HG03175 (cell line): Measurements from ENCODE around the gene AP3M1.

Experiments used
- ATAC-seq: cut with Tn5 transposase; IDR thresholded peaks from one replicate; pipeline ENCODE4 v1.9.1; 2021; ENCODE audit warnings: mild to moderate bottlenecking, moderate library complexity; ENCODE audit not compliant: unreplicated experiment

The AP3M1 gene

GRCh38 chr10:74117738-74118137 lies 32.9 kb downstream of the AP3M1 start:
- no peak for ATAC-seq

- ATAC-seq: no peak
Measured at GRCh38 chr10:74114041-74114448, 36.6 kb downstream of the AP3M1 start.

GRCh38 chr10:74113546-74113945 lies 37.1 kb downstream of the AP3M1 start:
- ATAC-seq: no peak

- ATAC-seq: no peak
Measured at GRCh38 chr10:74111799-74112198, 38.8 kb downstream of the AP3M1 start.

GRCh38 chr10:74110120-74110519 lies 40.5 kb downstream of the AP3M1 start:
- no peak for ATAC-seq

DNA sequence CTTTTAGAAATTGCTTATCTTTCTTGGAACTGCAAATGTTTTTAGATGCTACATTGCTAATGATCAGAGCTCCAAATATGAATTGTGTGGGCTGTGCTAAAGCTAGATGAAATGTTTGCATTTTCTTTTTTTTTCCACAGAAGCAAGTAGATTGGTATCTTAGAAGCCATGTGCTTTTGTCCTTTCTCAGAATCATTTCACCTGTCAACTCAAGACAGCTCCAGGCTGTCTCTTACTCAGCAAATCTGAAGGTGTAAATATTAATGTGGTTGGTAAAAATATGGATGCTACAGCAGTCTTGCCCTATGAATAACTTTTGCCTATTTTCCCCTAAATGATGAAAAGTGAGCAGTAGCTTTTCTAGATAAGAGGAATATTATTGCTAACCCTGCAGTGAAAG lies 41.2 kb downstream of the AP3M1 start:
- ATAC-seq: no peak

GRCh38 chr10:74107391-74107790 lies 43.2 kb downstream of the AP3M1 start:
- no peak for ATAC-seq

DNA sequence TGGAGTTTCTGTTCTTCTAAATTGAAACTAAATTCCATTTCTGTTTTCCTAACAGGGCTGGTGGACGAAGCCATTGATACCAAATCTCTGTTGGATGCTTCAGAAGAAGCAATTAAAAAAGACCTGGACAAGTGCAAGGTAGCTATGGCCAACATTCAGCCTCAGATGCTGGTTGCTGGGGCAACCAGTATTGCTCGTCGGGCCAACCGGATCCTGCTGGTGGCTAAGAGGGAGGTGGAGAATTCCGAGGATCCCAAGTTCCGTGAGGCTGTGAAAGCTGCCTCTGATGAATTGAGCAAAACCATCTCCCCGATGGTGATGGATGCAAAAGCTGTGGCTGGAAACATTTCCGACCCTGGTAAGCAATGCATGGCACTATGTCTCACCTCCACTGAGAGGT lies 45.6 kb downstream of the AP3M1 start:
- ATAC-seq: no peak

DNA sequence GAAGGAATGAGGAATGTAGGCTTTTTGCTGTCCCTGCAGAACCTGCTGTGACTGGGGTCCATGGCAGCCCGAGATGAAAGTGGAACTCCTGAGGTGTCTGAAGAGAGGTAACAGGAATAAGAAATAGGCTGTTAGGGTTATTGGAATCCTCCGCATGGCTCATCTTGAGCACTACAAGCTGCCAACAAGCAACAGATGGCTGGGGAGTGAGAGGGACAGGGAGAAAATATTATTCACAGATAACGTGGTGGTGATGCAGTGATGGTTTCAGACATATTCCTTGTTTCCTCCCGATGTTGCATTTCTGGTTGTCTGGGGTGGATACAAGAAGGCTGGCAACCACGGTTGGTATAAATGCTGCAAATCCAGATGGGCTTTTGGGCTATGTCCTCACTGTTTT lies 46.1 kb downstream of the AP3M1 start:
- no peak for ATAC-seq

DNA sequence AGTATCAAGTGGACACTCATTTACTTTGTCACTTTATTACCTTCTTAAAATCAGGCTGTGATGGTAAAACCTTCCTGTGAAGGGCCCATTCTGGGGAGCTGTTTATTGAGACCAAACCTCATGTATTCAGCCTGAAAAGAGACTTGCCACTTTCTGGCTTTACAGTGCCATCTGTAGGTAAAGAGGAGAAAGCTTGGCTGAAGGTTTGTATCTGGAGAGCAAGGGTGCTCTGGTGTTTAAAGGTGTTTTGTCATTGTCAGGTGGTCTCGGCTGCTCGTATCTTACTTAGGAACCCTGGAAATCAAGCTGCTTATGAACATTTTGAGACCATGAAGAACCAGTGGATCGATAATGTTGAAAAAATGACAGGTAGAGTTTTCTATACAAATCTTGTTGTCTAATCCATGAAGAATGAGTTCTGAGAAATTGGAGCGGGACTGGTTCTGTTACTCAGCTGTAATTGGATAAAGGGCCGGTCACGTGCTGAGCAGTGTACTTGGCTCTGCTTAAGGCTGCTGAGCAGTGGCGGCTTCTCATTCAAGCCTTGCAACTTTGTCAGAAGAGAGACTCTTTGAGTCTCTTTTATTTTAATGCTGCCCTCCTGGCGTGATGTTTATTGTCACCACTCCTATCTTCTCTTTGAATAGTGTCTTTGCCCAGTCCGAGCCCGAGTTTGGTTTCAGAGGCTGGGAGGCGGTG lies 46.9 kb downstream of the AP3M1 start:
- ATAC-seq: no peak

- ATAC-seq: no peak
Measured at GRCh38 chr10:74099836-74100235, 50.8 kb downstream of the AP3M1 start.

GRCh38 chr10:74099420-74099819 lies 51.2 kb downstream of the AP3M1 start:
- ATAC-seq: no peak

DNA sequence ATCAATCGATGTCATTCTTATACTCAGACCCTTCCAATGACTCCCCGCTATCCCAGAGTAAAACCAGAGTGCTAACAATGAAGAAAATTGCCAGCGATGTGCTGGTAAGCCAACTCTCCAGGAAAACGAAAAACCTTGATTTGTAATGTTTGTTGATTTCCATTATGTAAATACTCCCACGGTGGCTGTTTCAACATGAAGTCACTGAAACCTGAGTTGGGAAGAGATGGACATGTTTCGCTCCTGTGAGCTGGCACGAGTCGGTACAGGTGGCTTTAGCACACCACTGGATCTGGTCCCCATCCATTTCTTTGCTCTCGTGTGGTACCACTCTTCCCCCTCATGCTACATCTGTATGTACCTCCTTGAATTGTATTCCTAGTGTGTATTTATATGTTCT lies 52.9 kb downstream of the AP3M1 start:
- ATAC-seq: no peak

DNA sequence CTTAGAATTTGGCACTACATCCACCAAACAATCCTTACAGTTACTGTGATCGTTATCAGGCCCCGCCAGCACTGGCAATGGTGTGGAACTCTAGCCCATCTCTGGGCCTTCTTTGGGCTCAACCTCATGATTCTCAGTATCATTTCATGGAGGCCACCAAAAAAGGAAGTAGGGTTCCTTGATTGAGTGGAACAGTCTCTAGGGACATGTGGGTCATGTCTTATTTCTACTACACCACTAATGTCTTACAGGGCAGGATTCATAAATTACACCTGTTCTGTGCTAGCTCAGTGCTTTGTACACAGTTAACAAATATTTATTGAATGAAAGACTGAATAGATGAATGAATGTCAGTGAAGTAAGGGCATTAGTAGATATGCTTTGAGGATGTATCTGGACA lies 53.9 kb downstream of the AP3M1 start:
- peak; percentile 98 for ATAC-seq

DNA sequence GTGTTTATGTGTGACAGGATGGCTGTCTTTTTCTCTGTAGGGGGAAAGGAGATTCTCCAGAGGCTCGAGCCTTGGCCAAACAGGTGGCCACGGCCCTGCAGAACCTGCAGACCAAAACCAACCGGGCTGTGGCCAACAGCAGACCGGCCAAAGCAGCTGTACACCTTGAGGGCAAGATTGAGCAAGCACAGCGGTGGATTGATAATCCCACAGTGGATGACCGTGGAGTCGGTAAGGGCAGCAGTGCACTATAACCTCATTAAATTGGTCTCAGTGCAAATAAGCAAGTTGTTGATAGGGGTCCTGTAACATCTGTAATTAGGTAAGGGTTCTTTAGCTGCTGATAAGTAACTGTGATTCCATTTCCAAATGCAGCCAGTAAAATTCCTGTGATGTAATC lies 56.4 kb downstream of the AP3M1 start:
- ATAC-seq: no peak

- no peak for ATAC-seq
Measured at GRCh38 chr10:74093530-74094164, 57.0 kb downstream of the AP3M1 start.

DNA sequence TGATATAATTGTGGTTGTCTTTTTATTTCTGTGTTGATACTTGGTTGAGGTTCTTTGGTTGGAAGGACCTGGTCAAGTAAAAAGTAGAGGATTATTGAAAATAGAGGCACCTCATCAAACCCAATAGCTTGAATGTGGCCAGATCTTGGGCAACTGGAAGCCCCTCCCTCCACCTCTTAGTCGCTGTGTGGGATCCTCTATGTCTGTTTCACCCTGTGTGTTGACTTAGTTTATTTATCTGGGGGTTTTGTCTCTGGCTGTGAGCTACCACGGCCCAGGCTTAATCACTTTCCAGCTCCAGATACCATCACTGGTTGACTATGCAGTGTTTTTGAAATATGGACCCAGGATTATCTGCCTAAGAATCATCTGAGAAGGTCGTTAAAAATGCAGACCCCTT lies 58.3 kb downstream of the AP3M1 start:
- no peak for ATAC-seq

GRCh38 chr10:74088722-74089121 lies 61.9 kb downstream of the AP3M1 start:
- ATAC-seq: no peak

DNA sequence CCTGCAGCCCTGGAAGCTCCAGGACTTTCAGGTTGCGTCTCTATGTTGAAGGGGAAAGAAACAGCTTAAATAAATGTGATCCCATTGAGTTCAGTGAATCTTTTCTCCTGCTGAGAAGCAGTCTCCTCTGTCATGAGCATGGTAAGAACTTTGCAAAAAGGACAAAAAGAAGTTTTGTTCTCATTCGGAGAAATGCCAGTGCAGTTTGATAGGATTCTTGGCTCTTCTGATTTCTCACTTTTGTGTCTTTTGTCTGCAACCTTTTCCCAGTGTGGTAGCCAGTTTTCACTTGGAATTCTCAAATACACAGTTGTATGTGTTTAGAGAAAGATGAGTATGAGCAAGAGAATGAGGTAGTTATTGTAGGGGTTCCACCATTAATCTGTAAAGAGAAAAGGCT lies 64.3 kb downstream of the AP3M1 start:
- ATAC-seq: no peak

- peak; percentile 83 for ATAC-seq
Measured at GRCh38 chr10:74084955-74085354, 65.7 kb downstream of the AP3M1 start.

DNA sequence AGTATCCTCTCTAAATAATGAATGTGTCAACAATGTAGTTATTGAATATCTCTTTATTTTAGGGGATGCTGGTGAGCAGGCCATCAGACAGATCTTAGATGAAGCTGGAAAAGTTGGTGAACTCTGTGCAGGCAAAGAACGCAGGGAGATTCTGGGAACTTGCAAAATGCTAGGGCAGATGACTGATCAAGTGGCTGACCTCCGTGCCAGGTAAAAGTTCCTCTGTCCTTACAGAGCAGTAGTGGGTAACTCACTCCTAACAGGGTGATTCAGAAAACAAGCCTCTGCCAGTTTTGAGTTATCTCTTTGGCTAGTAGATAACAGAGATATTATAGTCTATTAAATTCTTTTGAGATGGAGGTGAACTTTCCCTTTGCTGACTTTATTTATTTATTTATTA lies 67.3 kb downstream of the AP3M1 start:
- no peak for ATAC-seq

- no peak for ATAC-seq
Measured at GRCh38 chr10:74081941-74082718, 68.5 kb downstream of the AP3M1 start.
